Glomerular visceral epithelial cell (primary cell): ENCODE data around the gene CADPS.

Source experiments
- DNase-seq: peaks from one replicate; pipeline ENCODE4 v3.0.0-alpha.2; 2016; ENCODE audit errors: extremely low spot score

Gene CADPS

DNA sequence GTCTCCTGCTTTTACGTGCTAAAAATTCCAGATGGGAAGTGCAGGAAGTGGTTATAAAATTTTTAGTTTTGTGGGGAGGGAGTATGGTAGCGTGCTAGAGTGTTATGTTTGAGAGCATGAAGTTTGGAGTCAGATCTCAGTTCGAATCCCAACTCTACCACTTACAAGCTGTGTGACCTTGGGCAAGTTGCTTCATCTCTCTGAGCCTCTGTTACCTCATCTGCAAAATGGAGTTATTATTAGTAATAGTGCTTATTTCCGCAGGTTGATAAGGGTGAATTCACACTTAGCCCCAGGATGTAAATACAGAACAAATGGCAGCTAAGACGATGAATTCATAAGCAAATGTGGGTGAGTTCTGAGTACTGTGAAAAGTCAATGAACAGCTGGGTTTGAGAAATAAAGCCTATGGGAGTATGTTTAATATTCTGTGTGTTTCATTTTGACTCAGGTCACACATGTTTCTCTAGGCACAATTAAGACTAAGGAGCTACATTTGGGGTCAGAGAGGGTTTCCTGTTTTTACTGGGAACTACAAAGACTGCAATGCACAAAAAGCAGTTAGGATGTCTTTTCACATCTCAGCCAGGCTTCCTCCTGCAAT lies 428.8 kb downstream of the CADPS start:
- no peak for DNase-seq

DNA sequence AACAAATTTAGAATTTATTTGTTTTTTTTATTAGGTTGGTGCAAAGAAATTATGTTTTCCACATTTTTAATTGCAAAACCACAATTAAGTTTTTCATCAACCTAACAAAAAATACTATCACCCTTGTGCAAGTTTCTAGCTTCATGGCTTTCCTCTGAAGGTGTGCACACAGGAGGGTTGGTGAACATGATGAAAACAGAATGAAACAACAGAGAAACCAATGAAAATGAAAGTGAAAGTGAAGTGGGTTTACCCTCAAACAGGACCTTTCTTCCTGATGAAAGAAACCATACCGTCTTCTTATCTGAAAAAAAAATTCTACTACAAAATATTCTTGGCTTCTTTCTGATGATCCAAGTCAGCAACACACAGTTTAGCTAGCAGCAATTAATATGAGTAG lies 429.9 kb downstream of the CADPS start:
- DNase-seq = peak; percentile 1

DNA sequence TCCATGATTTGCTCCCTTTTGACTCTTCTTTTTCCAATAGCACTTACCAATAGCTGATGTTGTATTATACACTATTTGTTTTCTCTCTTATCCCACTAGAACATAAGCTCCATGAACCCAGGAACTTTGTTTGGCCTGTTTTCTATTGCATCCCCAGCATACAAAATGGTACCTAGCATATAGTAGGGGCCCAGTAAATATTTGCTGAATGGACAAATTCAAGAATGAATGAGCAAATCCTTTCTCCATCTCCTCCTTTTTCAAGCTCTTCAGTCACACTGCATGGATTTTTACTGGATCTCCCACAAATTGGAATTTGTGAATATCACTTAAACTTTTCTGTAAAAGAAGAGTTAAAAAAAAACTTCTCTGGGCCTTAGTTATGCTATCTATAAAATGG lies 435.2 kb downstream of the CADPS start:
- no peak for DNase-seq

DNA sequence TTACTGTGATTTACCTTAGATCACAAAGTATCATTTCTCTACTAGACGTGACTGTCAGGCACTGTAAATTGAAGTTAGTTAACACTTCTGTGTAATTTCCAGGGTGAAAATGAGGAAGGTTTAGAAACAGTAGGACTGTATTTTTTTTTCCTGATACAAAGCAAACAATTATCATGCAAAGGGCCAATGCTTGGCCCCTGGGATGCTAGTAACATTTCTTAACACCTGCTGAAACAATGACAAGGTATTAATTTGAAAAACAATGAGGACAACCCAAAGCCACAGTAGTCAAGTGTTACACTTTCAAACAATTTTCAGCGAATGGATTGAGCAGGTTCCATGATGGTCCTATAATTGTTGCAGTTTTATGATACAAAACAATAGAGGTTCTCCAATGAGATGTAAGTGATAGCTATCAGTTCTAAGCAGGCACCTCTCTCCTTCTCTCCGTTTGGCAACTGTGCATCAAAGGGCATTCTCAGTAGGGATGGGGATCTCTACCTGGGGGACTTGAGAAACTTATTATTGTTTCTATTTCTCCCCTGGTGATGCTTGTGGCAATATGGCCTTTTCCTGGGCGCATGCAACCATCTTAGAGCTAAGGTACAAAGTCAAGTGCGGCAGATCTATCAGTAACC lies 435.9 kb downstream of the CADPS start:
- DNase-seq = no peak

GRCh38 chr3:62436785-62437184 lies 438.4 kb downstream of the CADPS start:
- no peak for DNase-seq

- no peak for DNase-seq
These were observed 441.8 kb downstream of the CADPS start for GRCh38 chr3:62433396-62433795.

GRCh38 chr3:62421207-62421606 lies 454.0 kb downstream of the CADPS start:
- no peak for DNase-seq

DNA sequence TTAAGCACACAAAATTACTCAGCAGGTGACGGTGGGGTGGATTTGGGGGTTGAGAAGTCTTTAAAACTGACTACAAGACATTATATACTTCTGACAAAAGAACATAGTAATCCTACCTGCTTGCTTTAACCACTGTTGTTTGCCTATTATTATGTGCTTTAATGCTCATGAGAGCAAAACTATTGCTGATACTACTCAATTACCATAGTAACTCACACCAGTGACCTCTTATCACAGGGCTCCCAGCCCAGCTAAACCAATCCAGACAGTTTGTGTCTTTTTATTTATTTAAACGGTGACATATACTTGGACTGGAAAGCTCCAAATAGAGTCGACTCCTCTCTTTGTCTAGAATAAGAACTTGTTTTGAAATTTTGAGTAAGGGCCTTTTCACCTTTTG lies 459.1 kb downstream of the CADPS start:
- no peak for DNase-seq

- no peak for DNase-seq
These were observed 459.9 kb downstream of the CADPS start for GRCh38 chr3:62415312-62415801.

DNA sequence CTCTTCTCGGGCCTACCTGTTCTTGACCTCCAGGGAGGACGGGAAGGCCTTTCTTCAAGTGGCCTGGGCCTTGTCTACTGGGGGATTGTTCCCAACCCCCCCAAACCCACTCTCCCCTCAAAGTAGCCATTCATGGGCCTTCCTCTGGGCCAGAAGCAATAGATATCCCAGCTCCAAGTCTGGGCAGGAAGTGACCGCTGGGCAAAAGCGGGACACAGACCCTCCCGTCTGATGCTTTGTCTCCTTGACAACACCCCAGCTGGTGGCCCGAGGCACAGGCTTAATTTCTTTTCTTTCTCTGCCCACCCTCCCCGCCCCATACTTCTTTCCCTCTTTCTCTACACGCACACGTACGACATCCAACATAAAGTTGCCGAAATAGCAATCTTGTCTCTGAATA lies 460.4 kb downstream of the CADPS start:
- no peak for DNase-seq

GRCh38 chr3:62413687-62414086 lies 461.5 kb downstream of the CADPS start:
- DNase-seq = no peak

- DNase-seq = no peak
These were observed 468.3 kb downstream of the CADPS start for GRCh38 chr3:62406945-62407344.

GRCh38 chr3:62405566-62405965 lies 469.6 kb downstream of the CADPS start:
- no peak for DNase-seq

- DNase-seq = no peak
These were observed 470.1 kb downstream of the CADPS start for GRCh38 chr3:62405135-62405534.

- DNase-seq = no peak
These were observed 470.9 kb downstream of the CADPS start for GRCh38 chr3:62404321-62404720.

DNA sequence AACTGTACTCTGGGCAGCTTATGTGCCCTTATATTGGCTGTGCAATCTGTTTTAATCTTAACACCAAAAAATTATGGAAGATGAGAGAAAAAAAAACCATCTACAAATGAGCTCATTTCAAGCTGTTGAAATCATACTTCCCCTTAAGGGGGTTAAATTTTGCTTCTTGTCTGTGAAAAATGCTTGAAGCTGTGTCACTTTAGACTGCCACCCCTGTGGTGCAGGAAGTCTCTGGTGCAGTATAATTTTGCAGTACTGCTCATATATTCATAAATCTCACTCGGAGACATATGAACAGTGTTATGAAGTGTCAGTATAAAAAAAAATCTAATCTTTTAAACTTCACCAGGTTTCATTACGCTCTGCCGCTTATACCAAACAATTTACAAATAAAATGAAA lies 471.5 kb downstream of the CADPS start:
- no peak for DNase-seq

DNA sequence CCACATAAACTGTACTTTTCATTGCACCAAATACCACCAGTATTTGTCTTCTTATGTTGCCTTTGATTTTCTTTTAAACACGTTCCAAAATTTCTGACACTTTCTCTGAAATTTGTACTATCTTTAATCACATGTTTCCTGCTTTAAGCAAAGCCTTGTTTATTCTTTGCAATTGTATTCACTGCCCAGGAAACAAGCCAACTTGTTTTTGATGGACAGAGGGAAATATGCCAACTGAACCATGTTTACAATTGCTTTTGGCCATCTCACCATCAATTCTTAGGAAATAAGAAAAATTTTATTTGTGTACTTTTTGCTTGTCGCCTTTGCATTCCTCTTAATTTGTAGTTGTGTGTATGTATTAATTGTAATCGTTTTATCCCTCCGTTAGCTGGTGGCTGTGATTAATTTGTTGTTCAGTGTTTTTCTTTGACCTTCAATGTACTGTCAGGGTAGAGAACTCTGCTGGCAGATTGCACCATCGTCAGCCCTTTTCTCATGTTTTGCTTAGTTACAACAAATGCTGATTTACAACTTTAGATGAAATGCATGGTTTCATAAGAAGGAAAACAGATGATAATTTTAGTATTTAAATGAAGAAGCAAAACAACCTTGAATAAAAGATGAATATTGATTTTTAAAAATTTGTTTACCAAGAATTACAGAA lies 482.5 kb downstream of the CADPS start:
- no peak for DNase-seq

DNA sequence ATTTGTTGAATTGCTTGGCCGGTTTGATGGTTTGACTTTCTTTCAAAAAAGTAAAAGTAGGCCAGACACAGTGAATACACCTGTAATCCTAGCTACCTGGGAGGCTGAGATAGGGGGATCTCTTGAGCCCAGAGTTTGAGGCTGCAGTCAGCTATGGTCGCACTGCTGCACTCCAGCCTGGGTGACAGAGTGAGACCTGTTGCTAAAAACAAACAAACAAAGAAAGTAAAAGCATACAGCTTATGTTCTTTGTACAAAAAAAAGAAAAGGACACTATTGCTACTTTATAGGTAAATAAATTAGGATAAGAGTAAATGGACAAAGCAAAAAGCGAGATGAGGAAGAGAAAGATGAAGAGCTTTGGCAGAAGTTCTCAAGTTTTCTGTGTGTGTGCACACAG lies 488.0 kb downstream of the CADPS start:
- DNase-seq = no peak

DNA sequence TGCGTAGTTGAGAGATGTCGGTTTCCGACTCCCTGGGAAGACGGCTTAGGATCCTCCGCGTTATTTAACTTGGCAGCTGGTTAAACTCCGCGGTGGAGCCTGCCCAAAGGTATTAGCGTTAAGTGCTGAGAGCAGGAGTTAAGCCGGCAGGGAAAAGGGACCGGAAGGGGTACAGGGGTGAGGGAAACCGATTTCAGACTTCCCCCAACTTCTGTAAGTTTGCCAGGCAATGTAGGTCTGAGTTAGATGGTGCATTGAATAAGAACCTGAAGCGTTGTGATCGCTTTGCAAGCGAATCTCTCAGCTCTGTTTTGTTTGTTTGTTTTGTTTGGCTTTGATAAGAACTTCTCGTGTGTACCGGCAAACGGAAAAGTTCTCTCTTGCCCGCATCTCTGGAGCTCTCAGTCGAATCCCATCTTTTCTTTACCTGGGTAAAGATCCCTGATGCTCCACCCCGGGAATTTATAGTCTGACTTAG lies 495.9 kb downstream of the CADPS start:
- DNase-seq = no peak

DNA sequence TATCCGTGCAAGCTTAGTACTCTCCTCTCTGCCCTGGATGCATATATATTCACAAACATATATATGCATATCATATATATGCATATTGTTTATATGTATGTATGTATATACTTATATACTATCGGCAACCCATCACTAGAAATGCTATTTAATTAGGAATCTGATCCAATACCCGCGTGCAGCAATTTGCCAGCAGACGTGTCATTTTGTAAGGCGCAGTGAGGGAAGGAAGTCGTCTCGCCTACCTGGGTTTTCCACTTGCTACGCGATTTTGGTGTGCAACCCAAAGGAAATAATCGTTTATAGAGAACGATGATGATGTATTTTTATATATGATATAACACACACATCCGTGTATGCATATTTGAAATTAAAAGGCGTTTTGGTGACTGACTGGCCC lies 496.3 kb downstream of the CADPS start:
- DNase-seq = no peak

DNA sequence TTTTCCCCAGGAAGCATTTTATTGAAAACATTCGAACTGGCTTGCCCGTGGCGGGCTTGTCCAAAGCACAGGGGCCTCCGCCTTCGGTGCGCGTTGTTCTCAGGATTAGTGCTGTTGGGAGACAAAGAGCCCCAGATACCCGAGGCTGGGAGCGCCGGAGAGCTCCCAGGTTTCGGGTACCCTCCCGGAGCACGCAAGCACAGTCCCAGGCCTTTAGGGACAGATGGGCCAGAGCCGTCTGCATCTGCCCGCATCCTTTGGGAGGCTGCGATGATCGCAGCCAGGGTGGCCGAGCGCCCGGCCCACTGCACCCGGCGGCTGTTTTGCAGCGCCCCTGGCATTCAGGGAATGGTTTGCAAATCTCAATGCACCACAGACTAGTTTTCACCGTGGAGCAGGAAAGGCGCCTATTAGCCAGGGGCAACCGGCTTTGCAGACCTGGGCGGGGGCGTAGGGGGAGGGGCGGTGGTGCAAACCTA lies 496.9 kb downstream of the CADPS start:
- no peak for DNase-seq

- no peak for DNase-seq
These were observed 498.0 kb downstream of the CADPS start for GRCh38 chr3:62376906-62377877.
